Glutamatergic neuron (in vitro differentiated cells): ENCODE measurements around the gene EML1. TPM values are rescaled to one million over a fixed set of nuclear protein-coding genes. Genes with fewer than 3 reads are reported as not detected.

Source experiments
- DNase-seq: peaks from one replicate; pipeline ENCODE4 v3.0.0; 2022
- H3K27ac Mint-ChIP-seq: one replicate; pipeline ENCODE4 v1.8.0; 2020; ENCODE audit warnings: mild to moderate bottlenecking, mixed read lengths, inconsistent platforms; ENCODE audit not compliant: unreplicated experiment
- H3K27me3 Mint-ChIP-seq: one replicate; pipeline ENCODE4 v1.8.0; 2020; ENCODE audit warnings: mild to moderate bottlenecking, moderate library complexity, mixed read lengths, inconsistent platforms; ENCODE audit not compliant: unreplicated experiment
- H3K36me3 Mint-ChIP-seq: one replicate; pipeline ENCODE4 v1.8.0; 2020; ENCODE audit warnings: mild to moderate bottlenecking, mixed read lengths, inconsistent platforms; ENCODE audit not compliant: unreplicated experiment
- H3K4me1 Mint-ChIP-seq: one replicate; pipeline ENCODE4 v1.8.0; 2020; ENCODE audit warnings: mild to moderate bottlenecking, low read depth, mixed read lengths, inconsistent platforms; ENCODE audit not compliant: unreplicated experiment
- H3K4me3 Mint-ChIP-seq: one replicate; pipeline ENCODE4 v1.8.0; 2020; ENCODE audit warnings: mild to moderate bottlenecking, mixed read lengths, inconsistent platforms; ENCODE audit not compliant: unreplicated experiment
- H3K9me3 Mint-ChIP-seq: one replicate; pipeline ENCODE4 v1.8.0; 2020; ENCODE audit warnings: mild to moderate bottlenecking, moderate library complexity, mixed read lengths, inconsistent platforms; ENCODE audit not compliant: unreplicated experiment
- CTCF ChIP-seq: fragments of 200-600 bp; sonication (generic); IDR thresholded peaks from one replicate; pipeline ENCODE4 v1.5.0; 2021; ENCODE audit not compliant: partially characterized antibody, unreplicated experiment
- total RNA-seq: library from RNA; stranded (reverse); fragmentation: NEBNext Ultra II Directional; extraction: Animal tissue kit (Norgen Biotek cat#: 25700); gene quantifications from one replicate; pipeline ENCODE4 v1.2.1, GENCODE V29; 2021; ENCODE audit not compliant: unreplicated experiment

EML1 gene
- total RNA-seq, 1 donor from 2014 or later = 73.6 TPM

- H3K4me3 Mint-ChIP-seq = no peak overlapping the region
- no peak for DNase-seq
- no peaks in the 10 kb centered on the region for H3K9me3 Mint-ChIP-seq
- H3K27me3 Mint-ChIP-seq = peaks cover 1% of the 10 kb centered on the region
- H3K36me3 Mint-ChIP-seq = peaks cover 21% of the 10 kb centered on the region
- H3K4me1 Mint-ChIP-seq = peaks cover 9% of the 10 kb centered on the region
- TF ChIP-seq CTCF = no peak
- H3K27ac Mint-ChIP-seq = no peak overlapping the region
Observed at GRCh38 chr14:99779751-99780150, 13.5 kb upstream of the EML1 start.

DNA sequence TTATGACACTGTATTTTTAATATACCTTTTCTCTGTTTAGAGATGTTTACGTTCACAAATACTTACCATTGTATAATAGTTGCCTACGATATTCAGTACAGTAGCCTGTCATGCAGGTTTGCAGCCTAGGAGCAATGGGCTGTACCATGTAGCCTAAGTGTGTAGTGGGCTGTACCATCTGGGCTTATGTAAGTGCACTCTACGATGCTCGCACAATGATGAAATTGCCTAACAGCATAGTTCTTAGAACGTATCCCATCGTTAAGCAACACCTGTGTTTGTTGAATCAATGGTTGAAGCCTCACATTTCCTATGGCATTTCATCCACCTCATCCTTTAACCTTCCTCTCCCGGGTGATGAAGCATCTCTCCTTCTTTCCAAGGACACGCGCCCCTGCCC is 12.5 kb upstream of the EML1 start:
- Mint-ChIP-seq H3K27ac (no peak overlapping the region), H3K4me1 (peaks cover 2% of the 10 kb centered on the region), H3K9me3 (no peaks in the 10 kb centered on the region), H3K36me3 (peaks cover 21% of the 10 kb centered on the region), H3K4me3 (no peak overlapping the region), H3K27me3 (peaks cover 1% of the 10 kb centered on the region)
- no peak for DNase-seq
- TF ChIP-seq CTCF = no peak

DNA sequence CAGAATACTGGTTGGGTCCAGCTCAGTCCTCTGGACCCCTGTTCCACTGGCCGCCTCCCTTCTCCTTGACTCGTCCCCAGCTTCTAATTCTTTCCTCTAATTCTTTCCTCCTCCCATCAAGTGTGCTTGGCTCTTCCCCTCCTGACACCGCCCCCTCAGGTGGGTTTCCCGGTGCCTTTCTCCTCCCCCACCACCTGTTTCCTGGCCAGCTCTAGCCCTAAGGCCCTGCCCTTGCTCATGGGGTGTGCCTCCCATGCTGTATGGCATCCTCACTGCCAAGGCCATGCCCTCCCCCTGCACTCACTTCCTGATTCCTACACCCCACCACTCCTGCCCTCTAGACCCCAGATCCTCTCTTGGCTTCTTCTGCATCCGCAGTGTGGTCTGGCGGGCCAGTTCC is 12.1 kb upstream of the EML1 start:
- H3K4me3 Mint-ChIP-seq = no peak overlapping the region
- H3K36me3 Mint-ChIP-seq = peaks cover 21% of the 10 kb centered on the region
- H3K27ac Mint-ChIP-seq = no peak overlapping the region
- H3K9me3 Mint-ChIP-seq = no peaks in the 10 kb centered on the region
- no peaks in the 10 kb centered on the region for H3K4me1 Mint-ChIP-seq
- no peak for TF ChIP-seq CTCF
- H3K27me3 Mint-ChIP-seq = peaks cover 1% of the 10 kb centered on the region
- DNase-seq = no peak

DNA sequence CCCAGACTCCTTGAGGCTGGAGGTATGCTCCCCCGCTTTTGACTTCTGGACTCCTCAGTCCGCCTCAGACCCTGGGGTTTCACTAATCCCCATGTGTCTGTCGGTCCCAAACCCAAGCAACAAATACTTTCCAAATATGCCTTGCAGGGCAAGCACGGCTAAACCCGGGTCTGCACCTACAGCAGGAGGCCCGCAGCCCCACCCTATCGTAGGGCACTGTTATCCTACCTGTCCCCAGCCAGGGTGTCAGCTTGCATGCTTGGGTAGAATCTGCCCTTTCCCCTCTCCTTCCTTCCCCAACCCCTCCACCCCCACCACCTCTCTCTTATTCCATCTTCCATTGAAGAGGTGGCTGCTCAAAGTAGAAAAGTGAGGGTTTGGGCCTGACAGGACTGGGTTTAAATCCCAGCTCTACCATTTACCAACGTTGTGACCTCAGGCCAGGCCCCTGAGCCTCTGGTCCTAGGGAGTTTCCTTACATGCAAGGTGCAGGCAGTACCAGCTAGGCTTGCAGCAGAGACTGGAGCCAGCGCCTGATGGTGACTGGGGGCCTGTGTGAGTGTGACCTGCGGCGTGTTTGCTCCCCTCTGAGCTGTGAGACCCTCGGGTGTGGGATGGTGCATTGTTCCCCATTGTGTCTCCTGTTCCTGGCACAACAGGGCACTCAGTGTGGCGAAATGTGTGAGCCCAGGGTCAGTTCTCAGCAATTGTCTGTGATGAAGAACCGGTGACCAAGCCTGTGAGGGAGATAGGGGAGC is 11.2 kb upstream of the EML1 start:
- Mint-ChIP-seq H3K4me3 (no peak overlapping the region), H3K36me3 (peaks cover 21% of the 10 kb centered on the region), H3K27ac (no peak overlapping the region), H3K27me3 (peaks cover 1% of the 10 kb centered on the region), H3K4me1 (no peaks in the 10 kb centered on the region), H3K9me3 (no peaks in the 10 kb centered on the region)
- TF ChIP-seq CTCF = no peak
- no peak for DNase-seq

DNA sequence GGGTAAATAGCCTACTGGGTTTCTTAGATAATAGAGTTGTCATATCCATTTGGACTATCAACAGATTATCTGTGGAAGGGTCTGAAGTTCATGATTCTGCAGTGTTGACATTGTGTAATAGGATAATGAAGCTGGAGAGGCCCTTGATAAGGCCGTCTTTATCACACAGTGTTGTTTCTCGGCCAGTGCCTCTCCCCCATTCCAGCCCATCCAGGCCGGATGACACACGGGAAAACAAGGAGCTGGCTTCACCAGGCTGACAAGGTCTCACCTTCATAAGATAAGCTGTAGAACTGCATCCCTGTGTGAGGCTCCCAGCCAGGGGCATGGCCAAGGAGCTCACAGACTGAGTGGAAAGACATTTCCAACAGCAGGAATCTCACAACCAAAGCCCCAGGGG is 8.7 kb upstream of the EML1 start:
- no peaks in the 10 kb centered on the region for H3K9me3 Mint-ChIP-seq
- peaks cover 4% of the 10 kb centered on the region for H3K27me3 Mint-ChIP-seq
- no peak for TF ChIP-seq CTCF
- peaks cover 5% of the 10 kb centered on the region for H3K36me3 Mint-ChIP-seq
- no peak for DNase-seq
- no peak overlapping the region for H3K4me3 Mint-ChIP-seq
- H3K27ac Mint-ChIP-seq = no peak overlapping the region
- H3K4me1 Mint-ChIP-seq = no peaks in the 10 kb centered on the region
